Right lobe of liver (tissue), 4 donors: ENCODE data around the gene CHMP6.

Experiments used
- POLR2A ChIP-seq: fragments of 450-650 bp; IDR thresholded peaks from one replicate; pipeline ENCODE4 v1.6.1; 2017; ENCODE audit warnings: antibody characterized with exemption, mild to moderate bottlenecking
- TF ChIP-seq, protein P1 (sequence below), 4 donors: fragments of 200-600 bp in 3 of 4; fragments of 450-650 bp in 1 of 4; IDR thresholded peaks; one replicate each; pipeline versions ENCODE4 v1.5.1 to v1.8.0; 2016 to 2022; ENCODE audit warnings: antibody characterized with exemption in 4 of 4, mild to moderate bottlenecking in 2 of 4
- donor health status: DM: no; HTN: no; CAD: no.
- donor health status: DM: no; HTN: no; CAD: no.
- donor health status: DM: no; HTN: yes; CAD: no.

DNA sequence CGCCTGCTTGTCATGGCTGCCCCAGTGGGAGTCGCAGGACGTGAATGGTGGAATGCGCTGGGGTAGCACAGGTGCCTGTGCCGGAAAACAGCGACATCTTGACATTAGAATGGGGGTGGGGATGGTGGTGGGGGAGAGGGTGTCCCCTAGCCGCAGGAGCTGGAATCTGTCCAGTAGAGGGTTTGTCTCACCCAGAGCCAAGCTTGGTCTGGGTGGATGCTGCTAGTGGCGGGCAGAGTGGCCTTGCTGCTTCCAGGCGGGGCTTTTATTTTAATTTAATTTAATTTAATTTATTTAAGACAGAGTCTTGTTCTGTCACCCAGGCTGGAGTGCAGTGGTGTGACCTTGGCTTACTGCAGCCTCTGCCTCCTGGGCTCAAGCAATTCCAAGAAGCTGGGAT, 51.0 kb downstream of the CHMP6 start:
- TF ChIP-seq, protein P1, sequence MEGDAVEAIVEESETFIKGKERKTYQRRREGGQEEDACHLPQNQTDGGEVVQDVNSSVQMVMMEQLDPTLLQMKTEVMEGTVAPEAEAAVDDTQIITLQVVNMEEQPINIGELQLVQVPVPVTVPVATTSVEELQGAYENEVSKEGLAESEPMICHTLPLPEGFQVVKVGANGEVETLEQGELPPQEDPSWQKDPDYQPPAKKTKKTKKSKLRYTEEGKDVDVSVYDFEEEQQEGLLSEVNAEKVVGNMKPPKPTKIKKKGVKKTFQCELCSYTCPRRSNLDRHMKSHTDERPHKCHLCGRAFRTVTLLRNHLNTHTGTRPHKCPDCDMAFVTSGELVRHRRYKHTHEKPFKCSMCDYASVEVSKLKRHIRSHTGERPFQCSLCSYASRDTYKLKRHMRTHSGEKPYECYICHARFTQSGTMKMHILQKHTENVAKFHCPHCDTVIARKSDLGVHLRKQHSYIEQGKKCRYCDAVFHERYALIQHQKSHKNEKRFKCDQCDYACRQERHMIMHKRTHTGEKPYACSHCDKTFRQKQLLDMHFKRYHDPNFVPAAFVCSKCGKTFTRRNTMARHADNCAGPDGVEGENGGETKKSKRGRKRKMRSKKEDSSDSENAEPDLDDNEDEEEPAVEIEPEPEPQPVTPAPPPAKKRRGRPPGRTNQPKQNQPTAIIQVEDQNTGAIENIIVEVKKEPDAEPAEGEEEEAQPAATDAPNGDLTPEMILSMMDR (IDR thresholded peaks at IDR 0.05): no peak
- TF ChIP-seq POLR2A: no peak
